ENCODE measurements around the gene TSPAN13.
A peak's percentile ranks its signal among the peaks of the same experiment; 100 is the strongest.
"Not testable (repeated sequence)": the region's sequence is repeated elsewhere in the genome, so short reads cannot be mapped to it uniquely, and the experiment has no call there.

Gene TSPAN13

DNA sequence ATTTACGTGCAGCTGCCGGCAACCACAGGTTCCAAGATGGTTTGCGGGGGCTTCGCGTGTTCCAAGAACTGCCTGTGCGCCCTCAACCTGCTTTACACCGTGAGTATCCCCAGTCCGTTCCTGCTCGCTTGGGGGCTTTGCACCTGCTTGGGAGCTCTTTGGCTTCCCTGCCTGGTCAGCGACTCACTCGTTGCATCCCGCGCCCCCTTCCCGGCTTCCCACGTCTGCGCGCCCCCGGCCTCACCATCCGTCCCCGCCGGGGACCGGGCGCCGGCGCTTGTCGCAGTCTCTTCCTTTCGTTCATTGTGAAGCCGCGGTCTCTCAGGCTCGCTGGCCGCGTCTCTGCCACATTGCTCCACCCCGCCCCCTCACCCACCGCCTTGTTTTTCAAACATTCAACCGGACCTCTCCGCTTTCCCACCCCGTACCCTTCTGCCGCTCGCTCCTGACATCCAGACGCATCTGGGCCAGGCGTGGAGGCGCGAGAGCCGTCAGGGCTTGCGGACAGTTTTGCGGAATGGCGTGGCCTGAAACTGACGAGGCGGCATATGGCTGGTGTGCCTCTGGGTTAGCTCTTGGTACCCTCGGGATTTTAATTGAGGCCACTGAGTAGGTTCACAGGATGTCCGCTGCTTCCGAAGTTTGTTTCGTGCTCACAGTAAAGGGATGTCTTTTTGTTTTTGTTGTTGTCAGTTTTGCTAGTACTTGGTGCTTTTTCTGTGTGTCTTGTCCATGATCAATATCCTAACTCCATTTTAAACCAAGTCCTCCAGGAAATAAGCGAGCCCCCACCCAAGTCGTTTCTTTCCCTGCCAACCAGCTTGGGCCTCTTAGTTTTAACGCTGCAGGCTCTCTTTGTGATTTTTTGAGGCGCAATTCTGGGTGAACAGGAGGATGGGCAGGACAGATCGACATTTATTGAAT is 639 bp downstream of the TSPAN13 start:
- no peak for TF ChIP-seq Cebpa-rat (IDR thresholded peaks at IDR 0.05)
- no peaks in the 10 kb centered on the region for H3K27me3 ChIP-seq
- H3K36me3 ChIP-seq, result no peaks in the 10 kb centered on the region
- H3K9me3 ChIP-seq, result no peaks in the 10 kb centered on the region
- H3K9ac ChIP-seq, result peak overlapping the region; percentile 84
- peaks cover 49% of the 10 kb centered on the region for H3K4me1 ChIP-seq
- 0 out of 2 replicates have a peak, but pooled peaks cover 9% of the 10 kb centered on the region for H4K20me1 ChIP-seq
- H3K4me2 ChIP-seq, result peak overlapping the region; percentile 95
- H3K27ac ChIP-seq, result peak overlapping the region; percentile 75
- peak overlapping the region; percentile 89 for H3K4me3 ChIP-seq

DNA sequence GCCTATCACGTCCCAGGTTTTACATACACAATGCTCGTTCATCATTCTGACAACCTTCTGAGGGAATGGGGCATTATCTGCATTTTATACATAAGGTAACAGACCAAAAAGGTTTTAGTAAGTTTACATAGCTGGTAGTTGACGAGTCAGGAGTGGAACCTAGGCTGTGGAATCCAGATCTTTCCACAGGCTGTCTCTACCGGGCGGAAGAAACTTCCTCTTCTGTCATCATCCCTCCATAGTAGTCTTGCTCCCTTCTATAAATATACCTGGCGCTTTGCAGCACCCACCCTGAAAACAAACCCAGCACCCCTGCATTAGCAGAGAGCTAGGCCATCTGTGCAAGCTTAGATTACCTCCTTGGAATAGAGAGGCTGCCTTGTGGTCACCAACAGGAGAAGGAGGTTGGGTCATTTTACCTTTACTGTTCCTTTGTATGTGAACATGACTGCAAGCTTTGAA is 1.3 kb downstream of the TSPAN13 start:
- peaks cover 56% of the 10 kb centered on the region for H3K4me1 ChIP-seq
- H3K27me3 ChIP-seq, result no peaks in the 10 kb centered on the region
- peak overlapping the region; percentile 84 for H3K9ac ChIP-seq
- TF ChIP-seq Cebpa-rat (IDR thresholded peaks at IDR 0.05), result no peak
- H3K36me3 ChIP-seq, result no peaks in the 10 kb centered on the region; the same call in 1 of the 2 replicates
- H4K20me1 ChIP-seq, result 0 out of 2 replicates have a peak, but pooled peaks cover 9% of the 10 kb centered on the region
- peak overlapping the region; percentile 95 for H3K4me2 ChIP-seq
- no peaks in the 10 kb centered on the region; the same call in 1 of the 2 replicates for H3K9me3 ChIP-seq
- H3K4me3 ChIP-seq, result peak overlapping the region; percentile 89
- H3K27ac ChIP-seq, result peak overlapping the region; percentile 75; the same call in 1 of the 2 replicates

DNA sequence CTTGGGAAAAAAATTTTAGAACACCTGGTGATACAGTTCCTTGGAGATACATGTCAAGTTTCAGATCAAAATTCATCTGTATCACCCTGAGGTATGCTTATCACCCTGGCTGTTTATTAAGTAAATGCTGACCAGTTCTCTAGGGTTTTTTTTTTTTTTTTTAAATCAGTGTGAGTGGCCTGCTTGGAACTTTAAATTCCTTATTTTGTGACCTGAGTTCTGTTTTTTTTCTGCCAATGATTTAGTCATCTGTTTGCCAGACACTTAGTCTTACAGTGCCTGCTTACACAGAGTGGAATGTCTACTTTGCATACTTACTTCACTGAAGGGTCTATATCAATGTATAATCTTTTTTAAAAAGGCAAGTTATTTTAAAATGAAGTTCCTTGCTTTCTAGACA is 1.8 kb downstream of the TSPAN13 start:
- Histone ChIP-seq H3K36me3 (peaks cover 3% of the 10 kb centered on the region), H3K4me3 (peak overlapping the region; percentile 89), H3K4me1 (peaks cover 61% of the 10 kb centered on the region), H3K9ac (peak overlapping the region; percentile 84), H3K4me2 (peak overlapping the region; percentile 95), H3K9me3 (no peaks in the 10 kb centered on the region; the same call in 1 of the 2 replicates), H4K20me1 (0 out of 2 replicates have a peak, but pooled peaks cover 9% of the 10 kb centered on the region), H3K27ac (0 out of 2 replicates have a peak overlapping the region, but pooled peaks have one; percentile 75), H3K27me3 (no peaks in the 10 kb centered on the region)
- no peak for TF ChIP-seq Cebpa-rat (IDR thresholded peaks at IDR 0.05)

DNA sequence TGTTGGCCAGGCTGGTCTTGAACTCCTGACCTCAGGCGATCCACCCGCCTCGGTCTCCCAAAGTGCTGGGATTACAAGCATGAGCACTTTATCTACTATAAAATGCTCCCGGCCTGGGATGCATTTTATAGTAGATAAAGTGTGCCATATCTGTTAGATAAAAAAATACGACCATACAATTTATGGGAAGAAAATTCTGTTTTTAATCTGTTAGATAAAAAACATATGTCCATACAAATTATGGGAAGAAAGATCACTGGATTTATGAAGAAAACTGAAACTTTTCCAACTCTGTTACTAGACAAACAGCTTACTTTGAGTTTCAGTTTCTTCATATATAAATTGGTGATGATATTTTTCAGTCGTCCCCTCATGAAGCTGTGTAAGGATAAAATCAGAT is 4.5 kb downstream of the TSPAN13 start:
- peak overlapping the region; percentile 88 for H3K4me2 ChIP-seq
- H3K9ac ChIP-seq, result no peak overlapping the region
- TF ChIP-seq Cebpa-rat (IDR thresholded peaks at IDR 0.05), result no peak
- H4K20me1 ChIP-seq, result 0 out of 2 replicates have a peak, but pooled peaks cover 9% of the 10 kb centered on the region
- peaks cover 62% of the 10 kb centered on the region for H3K4me1 ChIP-seq
- H3K9me3 ChIP-seq, result peaks cover 17% of the 10 kb centered on the region
- no peak overlapping the region; the same call in 1 of the 2 replicates for H3K4me3 ChIP-seq
- H3K36me3 ChIP-seq, result peaks cover 30% of the 10 kb centered on the region
- peak overlapping the region; percentile 85 for H3K27ac ChIP-seq
- H3K27me3 ChIP-seq, result no peaks in the 10 kb centered on the region

DNA sequence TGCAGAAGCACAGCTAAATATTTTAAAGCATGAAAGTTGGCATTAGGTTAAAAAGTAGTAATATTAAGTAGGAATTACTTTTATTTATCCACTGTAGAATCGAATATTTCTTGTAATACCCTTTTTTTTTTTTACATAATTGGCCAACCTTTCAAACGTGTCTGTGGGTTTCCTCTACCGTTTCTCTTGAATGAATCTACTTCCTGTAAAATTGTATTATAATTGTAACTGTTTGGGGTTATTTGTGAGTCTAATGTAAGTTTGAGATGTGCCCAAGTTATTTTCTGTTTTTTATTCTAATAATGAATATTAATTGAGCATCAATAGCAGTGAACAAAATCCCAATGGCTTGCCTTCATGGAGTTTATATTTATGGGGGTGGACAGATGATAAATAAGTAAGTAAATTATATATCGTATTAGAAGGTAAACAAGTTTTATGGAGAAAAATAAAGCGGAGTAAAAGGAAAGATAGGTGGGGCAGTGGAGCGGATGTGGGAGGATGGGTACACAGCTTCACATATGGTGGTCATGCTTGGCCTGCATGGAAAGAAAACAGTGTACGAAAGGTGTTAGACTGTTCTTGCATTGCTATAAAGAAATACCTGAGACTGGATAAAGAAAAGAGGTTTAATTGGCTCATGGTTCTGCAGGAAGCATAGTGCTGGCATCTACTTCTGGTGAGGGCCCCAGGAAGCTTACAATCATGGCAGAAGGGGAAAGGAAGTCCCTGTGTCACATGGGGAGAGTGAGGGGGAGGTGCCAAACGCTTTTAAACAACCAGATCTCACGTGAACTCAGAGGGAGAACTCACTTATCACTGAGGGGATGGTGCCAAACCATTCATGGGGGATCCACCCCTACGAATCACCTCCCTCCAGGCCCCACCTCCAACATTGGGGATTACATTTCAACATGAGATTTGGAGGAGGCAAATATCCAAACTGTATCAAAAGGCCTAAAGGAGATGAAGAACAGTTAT is 5.4 kb downstream of the TSPAN13 start:
- Histone ChIP-seq H3K9ac (no peak overlapping the region), H3K27ac (peak overlapping the region; percentile 85), H3K9me3 (peaks cover 26% of the 10 kb centered on the region), H3K4me1 (peaks cover 62% of the 10 kb centered on the region), H3K36me3 (peaks cover 38% of the 10 kb centered on the region), H3K4me2 (peak overlapping the region; percentile 88), H3K4me3 (peak overlapping the region; percentile 56), H3K27me3 (no peaks in the 10 kb centered on the region), H4K20me1 (0 out of 2 replicates have a peak, but pooled peaks cover 9% of the 10 kb centered on the region)
- no peak for TF ChIP-seq Cebpa-rat (IDR thresholded peaks at IDR 0.05)

DNA sequence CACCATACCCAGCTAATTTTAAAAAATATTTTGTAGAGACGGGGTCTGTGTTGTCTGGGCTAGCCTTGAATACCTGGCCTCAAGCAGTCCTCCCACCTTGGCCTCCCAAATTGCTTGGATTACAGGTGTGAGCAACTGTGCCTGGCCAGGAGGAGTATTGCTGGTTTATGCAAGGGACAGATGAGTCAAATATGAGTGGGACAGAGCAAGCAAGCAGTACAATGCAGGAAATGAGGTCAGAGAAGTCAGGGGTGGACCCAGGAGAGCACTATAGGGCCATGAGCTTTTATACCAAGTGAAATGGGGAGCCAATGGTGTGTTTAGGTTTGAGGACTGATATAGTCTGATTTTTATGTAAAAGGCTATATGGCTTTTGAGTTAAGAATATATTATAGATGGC is 6.3 kb downstream of the TSPAN13 start:
- Histone ChIP-seq H3K27ac (peak overlapping the region; percentile 85), H3K36me3 (peaks cover 47% of the 10 kb centered on the region), H4K20me1 (0 out of 2 replicates have a peak, but pooled peaks cover 6% of the 10 kb centered on the region), H3K9me3 (peaks cover 27% of the 10 kb centered on the region), H3K4me1 (peaks cover 56% of the 10 kb centered on the region), H3K27me3 (no peaks in the 10 kb centered on the region), H3K4me2 (peak overlapping the region; percentile 88), H3K9ac (no peak overlapping the region), H3K4me3 (peak overlapping the region; percentile 56)
- no peak for TF ChIP-seq Cebpa-rat (IDR thresholded peaks at IDR 0.05)

GRCh38 chr7:16762177-16762576 is 8.6 kb downstream of the TSPAN13 start:
- H3K4me2 ChIP-seq, result no peak overlapping the region
- H3K9me3 ChIP-seq, result peaks cover 32% of the 10 kb centered on the region
- no peak overlapping the region for H3K9ac ChIP-seq
- no peak for TF ChIP-seq Cebpa-rat (IDR thresholded peaks at IDR 0.05)
- no peaks in the 10 kb centered on the region for H3K27me3 ChIP-seq
- H4K20me1 ChIP-seq, result no peaks in the 10 kb centered on the region
- peaks cover 53% of the 10 kb centered on the region for H3K36me3 ChIP-seq
- H3K4me3 ChIP-seq, result no peak overlapping the region
- H3K4me1 ChIP-seq, result peaks cover 33% of the 10 kb centered on the region
- H3K27ac ChIP-seq, result no peak overlapping the region

DNA sequence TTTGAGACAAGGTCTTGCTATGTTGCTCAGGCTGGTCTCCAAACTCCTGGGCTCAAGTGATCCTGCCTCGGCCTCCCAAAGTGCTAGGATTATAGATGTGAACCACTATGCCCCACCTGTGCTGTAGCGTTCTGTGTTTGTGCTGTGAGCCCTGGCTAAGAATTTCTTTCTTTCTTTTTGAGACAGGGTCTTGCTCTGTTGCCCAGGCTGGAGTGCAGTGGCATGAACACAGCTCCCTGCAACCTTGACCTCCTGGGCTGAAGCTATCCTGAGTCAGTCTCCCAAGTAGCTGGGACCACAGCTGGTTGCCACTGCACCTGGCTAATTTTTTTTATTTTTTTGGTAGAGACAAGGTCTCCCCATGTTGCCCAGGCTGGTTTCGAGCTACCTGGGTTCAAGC is 11.4 kb downstream of the TSPAN13 start:
- TF ChIP-seq Cebpa-rat (IDR thresholded peaks at IDR 0.05), result no peak
- no peak overlapping the region for H3K4me2 ChIP-seq

GRCh38 chr7:16765436-16765859 is 11.9 kb downstream of the TSPAN13 start:
- Histone ChIP-seq H4K20me1 (no peaks in the 10 kb centered on the region), H3K36me3 (peaks cover 49% of the 10 kb centered on the region), H3K4me1 (peaks cover 4% of the 10 kb centered on the region; the same call in 1 of the 2 replicates), H3K27ac (no peak overlapping the region), H3K9me3 (peaks cover 37% of the 10 kb centered on the region), H3K4me3 (no peak overlapping the region), H3K9ac (no peak overlapping the region), H3K27me3 (no peaks in the 10 kb centered on the region), H3K4me2 (no peak overlapping the region)
- TF ChIP-seq Cebpa-rat (IDR thresholded peaks at IDR 0.05), result no peak

More for the DNA sequence above, 11.4 kb downstream of the TSPAN13 start:
- Histone ChIP-seq H3K9ac (no peak overlapping the region), H3K9me3 (peaks cover 37% of the 10 kb centered on the region), H3K27ac (no peak overlapping the region), H3K4me3 (no peak overlapping the region), H3K4me1 (peaks cover 5% of the 10 kb centered on the region), H3K36me3 (peaks cover 53% of the 10 kb centered on the region), H4K20me1 (no peaks in the 10 kb centered on the region), H3K27me3 (no peaks in the 10 kb centered on the region)

DNA sequence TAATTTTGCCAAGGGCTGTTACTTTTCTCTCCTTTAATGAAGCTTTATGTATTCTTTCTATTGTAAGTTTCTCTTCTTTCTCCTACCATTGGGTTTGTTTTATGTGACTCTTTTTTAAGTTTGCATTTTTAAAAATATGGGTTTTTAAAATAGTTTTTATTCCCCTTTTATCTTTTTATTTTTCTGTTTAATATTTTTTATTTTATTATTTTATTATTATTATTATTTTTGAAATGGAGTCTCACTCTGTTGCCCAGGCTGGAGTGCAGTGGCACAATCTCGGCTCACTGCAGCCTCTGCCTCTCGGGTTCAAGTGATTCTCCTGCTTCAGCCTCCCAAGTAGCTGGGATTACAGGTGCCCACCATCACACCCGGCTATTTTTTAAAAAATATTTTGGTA is 16.4 kb downstream of the TSPAN13 start:
- not testable (repeated sequence) for H3K27me3 ChIP-seq, H4K20me1 ChIP-seq, H3K27ac ChIP-seq

More for the DNA sequence above, 16.4 kb downstream of the TSPAN13 start:
- Histone ChIP-seq H3K36me3 (peaks cover 11% of the 10 kb centered on the region; the same call in 1 of the 2 replicates), H3K4me1 (peaks cover 15% of the 10 kb centered on the region)
- H3K9me3 ChIP-seq, H3K9ac ChIP-seq, H3K4me3 ChIP-seq, H3K4me2 ChIP-seq: not testable (repeated sequence)

Data from BLaER1 (cell line).